ENCODE results near the gene CETN3.
"Not testable (repeated sequence)": the region's sequence is repeated elsewhere in the genome, so short reads cannot be mapped to it uniquely, and the experiment has no call there.

Gene CETN3

DNA sequence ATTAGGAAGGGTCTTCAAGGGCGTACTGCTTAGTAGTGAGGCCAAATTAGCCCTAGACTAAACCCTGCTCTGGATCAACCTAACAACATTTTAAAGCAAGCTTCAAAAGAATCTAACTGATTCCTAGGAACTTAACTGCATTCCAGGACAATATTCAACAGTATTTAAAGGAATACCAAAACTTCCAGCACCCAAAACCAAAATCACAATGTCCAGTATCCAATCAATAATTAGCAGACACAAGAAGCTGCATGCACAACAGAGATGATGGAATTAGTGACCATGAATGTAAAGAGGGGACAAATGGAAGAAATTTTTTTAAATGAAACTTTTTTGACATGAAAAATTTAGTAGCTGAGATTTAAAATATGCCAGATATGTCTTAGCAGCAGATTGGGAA is 53.9 kb downstream of the CETN3 start:
- peaks cover 14% of the 10 kb centered on the region for H3K4me1 Mint-ChIP-seq
- no peak for DNase-seq
- H3K36me3 Mint-ChIP-seq (ENCODE audit: low read depth), result no peaks in the 10 kb centered on the region
- peaks cover 7% of the 10 kb centered on the region for H3K9me3 Mint-ChIP-seq
- TF ChIP-seq, protein P1, sequence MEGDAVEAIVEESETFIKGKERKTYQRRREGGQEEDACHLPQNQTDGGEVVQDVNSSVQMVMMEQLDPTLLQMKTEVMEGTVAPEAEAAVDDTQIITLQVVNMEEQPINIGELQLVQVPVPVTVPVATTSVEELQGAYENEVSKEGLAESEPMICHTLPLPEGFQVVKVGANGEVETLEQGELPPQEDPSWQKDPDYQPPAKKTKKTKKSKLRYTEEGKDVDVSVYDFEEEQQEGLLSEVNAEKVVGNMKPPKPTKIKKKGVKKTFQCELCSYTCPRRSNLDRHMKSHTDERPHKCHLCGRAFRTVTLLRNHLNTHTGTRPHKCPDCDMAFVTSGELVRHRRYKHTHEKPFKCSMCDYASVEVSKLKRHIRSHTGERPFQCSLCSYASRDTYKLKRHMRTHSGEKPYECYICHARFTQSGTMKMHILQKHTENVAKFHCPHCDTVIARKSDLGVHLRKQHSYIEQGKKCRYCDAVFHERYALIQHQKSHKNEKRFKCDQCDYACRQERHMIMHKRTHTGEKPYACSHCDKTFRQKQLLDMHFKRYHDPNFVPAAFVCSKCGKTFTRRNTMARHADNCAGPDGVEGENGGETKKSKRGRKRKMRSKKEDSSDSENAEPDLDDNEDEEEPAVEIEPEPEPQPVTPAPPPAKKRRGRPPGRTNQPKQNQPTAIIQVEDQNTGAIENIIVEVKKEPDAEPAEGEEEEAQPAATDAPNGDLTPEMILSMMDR (IDR thresholded peaks at IDR 0.05), result no peak
- peaks cover 4% of the 10 kb centered on the region for H3K27me3 Mint-ChIP-seq (ENCODE audit: low read depth, poor library complexity)
- no peak overlapping the region for H3K4me3 Mint-ChIP-seq
- no peak overlapping the region for H3K27ac Mint-ChIP-seq

DNA sequence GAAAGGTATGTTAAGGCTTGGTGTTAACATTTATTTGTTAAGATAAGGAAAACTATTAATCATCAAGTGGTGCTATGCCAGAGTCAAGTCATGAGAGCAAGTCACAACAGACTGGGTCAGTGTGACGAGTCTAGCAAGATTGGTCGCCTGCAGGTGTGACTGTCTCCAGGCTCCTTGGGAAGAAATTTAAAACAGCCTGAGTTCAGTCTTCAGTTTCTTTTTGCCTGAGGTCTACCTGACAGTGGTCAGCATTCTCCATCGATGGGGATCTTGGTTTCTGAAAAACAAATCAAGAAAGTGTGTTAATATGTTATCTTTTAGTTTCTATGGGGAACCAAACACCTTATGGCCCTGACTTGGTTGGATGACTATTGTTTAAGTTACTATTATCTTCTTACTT is 56.3 kb downstream of the CETN3 start:
- no peaks in the 10 kb centered on the region for H3K4me1 Mint-ChIP-seq
- no peak for DNase-seq
- no peaks in the 10 kb centered on the region for H3K36me3 Mint-ChIP-seq (ENCODE audit: low read depth)
- H3K4me3 Mint-ChIP-seq, result no peak overlapping the region
- H3K27ac Mint-ChIP-seq, result no peak overlapping the region
- TF ChIP-seq, protein P1 (IDR thresholded peaks at IDR 0.05), result no peak
- H3K27me3 Mint-ChIP-seq (ENCODE audit: low read depth, poor library complexity), result peaks cover 4% of the 10 kb centered on the region
- H3K9me3 Mint-ChIP-seq, result peaks cover 7% of the 10 kb centered on the region

DNA sequence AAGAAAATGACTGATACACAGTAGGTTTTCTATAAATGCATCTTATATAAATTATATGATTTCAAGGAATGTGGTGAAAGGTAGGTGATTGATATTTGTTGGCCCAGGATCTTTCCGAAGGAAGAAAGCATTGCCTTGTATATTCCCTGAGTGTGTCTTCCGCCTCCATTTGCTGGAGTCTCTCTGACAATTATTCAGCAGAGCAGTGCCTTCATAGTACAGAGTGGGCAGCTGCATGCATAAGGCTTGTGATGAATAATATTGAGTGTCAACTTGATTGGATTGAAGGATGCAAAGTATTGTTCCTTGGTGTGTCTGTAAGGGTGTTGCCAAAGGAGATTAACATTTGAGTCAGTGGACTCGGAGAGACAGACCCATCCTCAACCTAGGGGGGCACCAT is 58.5 kb downstream of the CETN3 start:
- Mint-ChIP-seq H3K9me3 (peaks cover 7% of the 10 kb centered on the region), H3K27ac (no peak overlapping the region), H3K4me3 (no peak overlapping the region), H3K27me3 (ENCODE audit: low read depth, poor library complexity) (peaks cover 4% of the 10 kb centered on the region), H3K36me3 (ENCODE audit: low read depth) (no peaks in the 10 kb centered on the region), H3K4me1 (no peaks in the 10 kb centered on the region)
- TF ChIP-seq, protein P1 (IDR thresholded peaks at IDR 0.05), result no peak
- DNase-seq, result no peak

DNA sequence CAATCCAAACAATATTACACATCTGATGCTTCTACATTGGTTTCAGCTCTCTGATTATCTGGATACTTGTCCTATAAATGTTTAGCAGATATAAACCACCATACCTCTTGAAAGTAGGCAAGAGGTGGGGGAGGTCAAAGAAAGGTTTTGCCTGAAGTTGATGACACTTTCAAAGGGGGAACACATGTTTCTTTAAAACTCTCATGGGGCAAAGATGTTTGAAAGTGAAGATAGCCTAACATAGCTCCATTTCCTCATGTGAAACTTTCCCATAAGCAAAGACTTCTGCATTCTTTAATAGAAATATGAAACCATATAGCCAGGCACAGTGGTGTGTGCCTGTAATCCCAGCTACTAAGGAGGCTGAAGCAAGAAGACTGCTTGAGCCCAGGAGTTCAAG is 62.1 kb downstream of the CETN3 start:
- H3K4me3 Mint-ChIP-seq, result no peak overlapping the region
- H3K9me3 Mint-ChIP-seq, result no peaks in the 10 kb centered on the region
- DNase-seq, result no peak
- no peak overlapping the region for H3K27ac Mint-ChIP-seq
- no peaks in the 10 kb centered on the region for H3K4me1 Mint-ChIP-seq
- TF ChIP-seq, protein P1 (IDR thresholded peaks at IDR 0.05), result no peak
- H3K27me3 Mint-ChIP-seq (ENCODE audit: low read depth, poor library complexity), result no peaks in the 10 kb centered on the region
- no peaks in the 10 kb centered on the region for H3K36me3 Mint-ChIP-seq (ENCODE audit: low read depth)

DNA sequence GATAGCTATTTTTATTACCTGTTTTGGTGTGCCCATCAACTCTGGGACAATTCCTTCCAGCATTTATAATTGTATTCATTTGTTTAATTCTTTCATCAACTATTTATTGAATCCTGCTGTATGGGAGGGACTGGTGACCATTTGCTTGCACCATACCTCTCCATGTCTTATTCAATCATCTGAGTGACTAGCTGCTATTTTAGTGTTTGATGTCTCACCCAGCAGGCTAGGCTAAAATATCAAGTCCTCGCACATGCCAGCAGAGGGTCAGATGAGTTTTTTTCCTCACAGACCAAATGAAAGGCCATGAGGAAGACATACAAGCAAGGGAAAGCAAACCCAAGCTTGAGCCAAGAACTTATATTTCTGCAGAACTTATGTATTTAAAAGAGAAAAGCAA is 63.9 kb downstream of the CETN3 start:
- no peak for DNase-seq
- no peak overlapping the region for H3K27ac Mint-ChIP-seq
- H3K9me3 Mint-ChIP-seq, result no peaks in the 10 kb centered on the region
- H3K36me3 Mint-ChIP-seq (ENCODE audit: low read depth), result no peaks in the 10 kb centered on the region
- H3K27me3 Mint-ChIP-seq (ENCODE audit: low read depth, poor library complexity), result no peaks in the 10 kb centered on the region
- no peaks in the 10 kb centered on the region for H3K4me1 Mint-ChIP-seq
- TF ChIP-seq, protein P1 (IDR thresholded peaks at IDR 0.05), result no peak
- no peak overlapping the region for H3K4me3 Mint-ChIP-seq

DNA sequence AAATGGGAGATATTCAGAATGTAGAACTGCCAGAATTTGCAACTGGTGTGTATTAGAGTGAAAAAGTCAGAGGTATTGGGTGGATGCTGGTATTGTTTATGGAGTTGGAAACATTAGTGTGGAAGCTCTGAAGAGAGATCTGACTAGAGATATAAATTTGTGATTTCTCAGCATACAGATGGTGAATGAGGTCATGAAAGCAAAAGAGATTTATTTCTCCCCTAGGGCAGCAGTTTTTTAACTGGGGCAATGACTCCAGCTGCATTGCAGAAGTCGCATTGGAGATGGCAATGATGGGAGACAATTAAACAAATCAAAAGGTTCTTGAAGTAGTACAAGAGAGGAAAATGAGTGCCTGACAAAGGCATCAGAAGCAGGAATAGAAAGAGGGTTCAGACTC is 64.9 kb downstream of the CETN3 start:
- Mint-ChIP-seq H3K4me1 (no peaks in the 10 kb centered on the region), H3K9me3 (no peaks in the 10 kb centered on the region), H3K4me3 (no peak overlapping the region), H3K27me3 (ENCODE audit: low read depth, poor library complexity) (no peaks in the 10 kb centered on the region), H3K36me3 (ENCODE audit: low read depth) (no peaks in the 10 kb centered on the region), H3K27ac (no peak overlapping the region)
- TF ChIP-seq, protein P1 (IDR thresholded peaks at IDR 0.05), result no peak
- no peak for DNase-seq

DNA sequence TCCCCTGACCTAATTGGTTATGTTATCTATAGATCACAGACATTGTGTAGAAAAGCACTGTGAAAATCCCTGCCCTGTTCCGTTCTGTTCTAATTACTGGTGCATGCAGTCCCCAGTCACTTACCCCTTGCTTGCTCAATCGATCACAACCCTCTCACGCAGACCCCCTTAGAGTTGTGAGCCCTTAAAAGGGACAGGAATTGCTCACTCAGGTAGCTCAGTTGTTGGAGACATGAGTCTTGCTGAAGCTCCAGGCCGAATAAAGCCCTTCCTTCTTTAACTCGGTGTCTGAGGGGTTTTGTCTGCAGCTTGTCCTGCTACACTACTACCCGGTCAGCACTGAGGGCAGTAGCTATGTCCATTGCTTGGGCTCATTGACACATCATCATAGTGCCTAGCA is 65.8 kb downstream of the CETN3 start:
- not testable (repeated sequence) for H3K27me3 Mint-ChIP-seq (ENCODE audit: low read depth, poor library complexity); H3K27ac Mint-ChIP-seq; H3K4me1 Mint-ChIP-seq; H3K9me3 Mint-ChIP-seq; DNase-seq; H3K36me3 Mint-ChIP-seq (ENCODE audit: low read depth); H3K4me3 Mint-ChIP-seq
